ENCODE measurements around the gene SLX4IP.

DNA sequence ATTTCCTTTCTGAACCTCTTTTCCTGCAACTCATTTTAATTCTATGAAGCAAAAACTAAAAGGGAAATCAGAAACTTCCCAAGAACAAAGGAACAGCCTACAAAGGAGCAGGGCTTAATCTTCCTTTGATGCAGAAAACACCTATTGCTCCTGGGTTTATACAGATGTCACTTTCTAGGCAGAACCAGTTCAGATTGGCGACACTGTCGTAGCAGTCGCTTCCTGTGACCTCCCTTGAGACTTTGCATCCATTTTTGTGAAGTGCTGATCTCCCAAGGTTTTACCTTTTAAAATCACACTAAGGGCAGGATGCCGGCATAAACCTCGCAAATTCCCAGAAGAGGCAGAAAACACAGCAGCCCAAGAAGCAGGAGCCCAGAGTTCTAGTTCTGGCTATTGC is 198.6 kb downstream of the SLX4IP start:
- TF ChIP-seq POLR2AphosphoS5 (IDR thresholded peaks at IDR 0.05): no peak
- no peak for TF ChIP-seq POLR2A (IDR thresholded peaks at IDR 0.05)
- TF ChIP-seq, protein P1, sequence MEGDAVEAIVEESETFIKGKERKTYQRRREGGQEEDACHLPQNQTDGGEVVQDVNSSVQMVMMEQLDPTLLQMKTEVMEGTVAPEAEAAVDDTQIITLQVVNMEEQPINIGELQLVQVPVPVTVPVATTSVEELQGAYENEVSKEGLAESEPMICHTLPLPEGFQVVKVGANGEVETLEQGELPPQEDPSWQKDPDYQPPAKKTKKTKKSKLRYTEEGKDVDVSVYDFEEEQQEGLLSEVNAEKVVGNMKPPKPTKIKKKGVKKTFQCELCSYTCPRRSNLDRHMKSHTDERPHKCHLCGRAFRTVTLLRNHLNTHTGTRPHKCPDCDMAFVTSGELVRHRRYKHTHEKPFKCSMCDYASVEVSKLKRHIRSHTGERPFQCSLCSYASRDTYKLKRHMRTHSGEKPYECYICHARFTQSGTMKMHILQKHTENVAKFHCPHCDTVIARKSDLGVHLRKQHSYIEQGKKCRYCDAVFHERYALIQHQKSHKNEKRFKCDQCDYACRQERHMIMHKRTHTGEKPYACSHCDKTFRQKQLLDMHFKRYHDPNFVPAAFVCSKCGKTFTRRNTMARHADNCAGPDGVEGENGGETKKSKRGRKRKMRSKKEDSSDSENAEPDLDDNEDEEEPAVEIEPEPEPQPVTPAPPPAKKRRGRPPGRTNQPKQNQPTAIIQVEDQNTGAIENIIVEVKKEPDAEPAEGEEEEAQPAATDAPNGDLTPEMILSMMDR (IDR thresholded peaks at IDR 0.05): no peak
- no peak for TF ChIP-seq EP300 (IDR thresholded peaks at IDR 0.05)
